GM12878 (cell line): ENCODE measurements around the gene DCAF7. TPM values are rescaled to one million over a fixed set of nuclear protein-coding genes. Genes with fewer than 3 reads are reported as not detected.

Source experiments
- BHLHE40 ChIP-seq, 2 experiments: fragments of 450-650 bp in 1 of 2; IDR thresholded peaks; 2 replicates each; pipeline ENCODE4 v1.6.1; 2011 to 2017; ENCODE audit warnings: low read depth in 2 of 2, borderline replicate concordance in 1 of 2, improper control_type of control experiment in 1 of 2, low read length in 1 of 2, mild to moderate bottlenecking in 1 of 2
- BMI1 ChIP-seq: fragments of 450-650 bp; IDR thresholded peaks from 2 replicates; pipeline ENCODE4 v1.6.1; 2016; ENCODE audit warnings: mild to moderate bottlenecking, moderate library complexity, borderline replicate concordance
- CBX3 ChIP-seq: fragments of 200-600 bp; sonication (generic); IDR thresholded peaks from 2 replicates; pipeline ENCODE4 v1.6.1; 2016; ENCODE audit warnings: low read depth, borderline replicate concordance
- EGR1 ChIP-seq, 2 experiments: IDR thresholded peaks; 1 replicate in 1 of 2; 2 replicates in 1 of 2; pipeline ENCODE4 v1.6.1; 2011 to 2012; ENCODE audit warnings: low read depth in 2 of 2, low read length in 2 of 2, borderline replicate concordance in 1 of 2, mild to moderate bottlenecking in 1 of 2, moderate library complexity in 1 of 2
- ELK1 ChIP-seq: IDR thresholded peaks from 2 replicates; pipeline ENCODE4 v1.6.1; 2012; ENCODE audit warnings: low read depth, low read length, improper control_type of control experiment
- ETV6 ChIP-seq, 2 experiments: fragments of 450-650 bp in 1 of 2; IDR thresholded peaks in 1 of 2; conservative IDR thresholded peaks in 1 of 2; 2 replicates each; pipeline ENCODE4 v1.6.1; 2014; ENCODE audit warnings: antibody characterized with exemption in 1 of 2, borderline replicate concordance in 1 of 2, low read depth in 1 of 2, mild to moderate bottlenecking in 1 of 2, moderate library complexity in 1 of 2
- GATAD2B ChIP-seq: fragments of 450-650 bp; conservative IDR thresholded peaks from 2 replicates; pipeline ENCODE4 v1.6.1; 2017; ENCODE audit warnings: low read depth, mild to moderate bottlenecking, moderate library complexity
- KDM1A ChIP-seq: fragments of 200-600 bp; sonication (generic); IDR thresholded peaks from 2 replicates; pipeline ENCODE4 v1.6.1; 2016; ENCODE audit warnings: borderline replicate concordance
- NKRF ChIP-seq: fragments of 450-650 bp; conservative IDR thresholded peaks from 2 replicates; pipeline ENCODE4 v1.6.1; 2017; ENCODE audit warnings: mild to moderate bottlenecking, moderate library complexity
- NR2C1 ChIP-seq: fragments of 450-650 bp; IDR thresholded peaks from 2 replicates; pipeline ENCODE4 v1.6.1; 2017; ENCODE audit warnings: antibody characterized with exemption, mild to moderate bottlenecking, moderate library complexity
- POLR2AphosphoS5 ChIP-seq: IDR thresholded peaks from 2 replicates; pipeline ENCODE4 v1.6.1; 2011; ENCODE audit warnings: mild to moderate bottlenecking, low read length, inconsistent platforms
- SIX5 ChIP-seq: IDR thresholded peaks from 2 replicates; pipeline ENCODE4 v1.6.1; 2011; ENCODE audit warnings: mild to moderate bottlenecking, low read depth, low read length, moderate library complexity; ENCODE audit not compliant: severe bottlenecking
- SMC3 ChIP-seq: IDR thresholded peaks from 2 replicates; pipeline ENCODE4 v1.6.1; 2011; ENCODE audit warnings: low read length, improper control_type of control experiment, borderline replicate concordance
- STAT1 ChIP-seq: fragments of 450-650 bp; conservative IDR thresholded peaks from 2 replicates; pipeline ENCODE4 v1.6.1; 2014; ENCODE audit warnings: antibody characterized with exemption, mild to moderate bottlenecking
- TARDBP ChIP-seq: IDR thresholded peaks from 2 replicates; pipeline ENCODE4 v1.6.1; 2016; ENCODE audit warnings: borderline replicate concordance
- TCF7 ChIP-seq: IDR thresholded peaks from 2 replicates; pipeline ENCODE4 v1.6.1; 2014; ENCODE audit warnings: antibody characterized with exemption, borderline replicate concordance
- USF1 ChIP-seq: IDR thresholded peaks from 2 replicates; pipeline ENCODE4 v1.6.1; 2011; ENCODE audit warnings: borderline replicate concordance, low read depth, mild to moderate bottlenecking, moderate library complexity, mixed read lengths, low read length; ENCODE audit not compliant: insufficient read depth; ENCODE audit errors: extremely low read length
- polyA plus RNA-seq, 11 experiments: library from polyadenylated mRNA; depleted of rRNA in 4 of 11; unstranded in 6 of 11; stranded (reverse) in 5 of 11; fragments of >200 nt; fragmentation: Nextera tagmentation in 4 of 11; fragmentation: Illumina TruSeq in 1 of 11; extraction: Ambion mirVana in 4 of 11; extraction: Trizol in 1 of 11; gene quantifications; 1 replicate in 1 of 11; 2 replicates in 10 of 11; pipeline versions ENCODE4 v1.2.1 to v1.2.3, GENCODE V29; 2011 to 2016; ENCODE audit warnings: inconsistent platforms in 2 of 11, missing spikeins in 2 of 11, low read depth in 1 of 11
- total RNA-seq, 4 experiments: library from RNA; depleted of rRNA in 3 of 4; stranded (reverse); fragments of >200 nt in 3 of 4; fragmentation: Illumina TruSeq in 1 of 4; extraction: Trizol in 1 of 4; gene quantifications; 2 replicates each; pipeline versions ENCODE4 v1.2.1 to v1.2.3, GENCODE V29; 2013 to 2021
- TF ChIP-seq, protein P1 (sequence below): fragments of 450-650 bp; IDR thresholded peaks from 2 replicates; pipeline ENCODE4 v1.6.1; 2017; ENCODE audit warnings: mild to moderate bottlenecking
- TF ChIP-seq, protein P2 (sequence below): IDR thresholded peaks from 2 replicates; pipeline ENCODE4 v1.6.1; 2012; ENCODE audit warnings: low read length, inconsistent platforms

DCAF7 gene
- total and polyA plus RNA-seq, 10 of the 15 experiments (the other 5 are each of a cell fraction or from before 2014, with no cell fraction given): 27.0 to 103 (median 54.5) TPM

GRCh38 chr17:63549946-63550816 is at the start of gene DCAF7 (continued):
- TF ChIP-seq, protein P1, sequence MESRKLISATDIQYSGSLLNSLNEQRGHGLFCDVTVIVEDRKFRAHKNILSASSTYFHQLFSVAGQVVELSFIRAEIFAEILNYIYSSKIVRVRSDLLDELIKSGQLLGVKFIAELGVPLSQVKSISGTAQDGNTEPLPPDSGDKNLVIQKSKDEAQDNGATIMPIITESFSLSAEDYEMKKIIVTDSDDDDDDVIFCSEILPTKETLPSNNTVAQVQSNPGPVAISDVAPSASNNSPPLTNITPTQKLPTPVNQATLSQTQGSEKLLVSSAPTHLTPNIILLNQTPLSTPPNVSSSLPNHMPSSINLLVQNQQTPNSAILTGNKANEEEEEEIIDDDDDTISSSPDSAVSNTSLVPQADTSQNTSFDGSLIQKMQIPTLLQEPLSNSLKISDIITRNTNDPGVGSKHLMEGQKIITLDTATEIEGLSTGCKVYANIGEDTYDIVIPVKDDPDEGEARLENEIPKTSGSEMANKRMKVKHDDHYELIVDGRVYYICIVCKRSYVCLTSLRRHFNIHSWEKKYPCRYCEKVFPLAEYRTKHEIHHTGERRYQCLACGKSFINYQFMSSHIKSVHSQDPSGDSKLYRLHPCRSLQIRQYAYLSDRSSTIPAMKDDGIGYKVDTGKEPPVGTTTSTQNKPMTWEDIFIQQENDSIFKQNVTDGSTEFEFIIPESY: no peak
- no peak for TF ChIP-seq KDM1A
- TF ChIP-seq POLR2AphosphoS5: peak; percentile 91
- TF ChIP-seq STAT1: no peak
- TF ChIP-seq CBX3: no peak
- TF ChIP-seq NR2C1: 0 out of 2 replicates have a peak, but pooled peaks have one; percentile 9
- TF ChIP-seq NKRF: peak; percentile 79
- no peak; the same call in 1 of the 2 replicates for TF ChIP-seq TARDBP
- TF ChIP-seq BMI1: no peak
- peak; percentile 58; the same call in 1 of the 2 replicates for TF ChIP-seq GATAD2B
- no peak for TF ChIP-seq TCF7
- peak; percentile 78 to 87; a peak in 3 of 4 replicates for TF ChIP-seq BHLHE40 (IDR thresholded peaks at IDR 0.05; ENCODE audit: borderline replicate concordance in 1 of 2, low read depth in 2 of 2, low read length in 1 of 2)
- peak; percentile 45 to 99 for TF ChIP-seq EGR1 (IDR thresholded peaks at IDR 0.05; ENCODE audit: borderline replicate concordance in 1 of 2, low read depth in 2 of 2, low read length in 2 of 2)
- TF ChIP-seq, protein P2, sequence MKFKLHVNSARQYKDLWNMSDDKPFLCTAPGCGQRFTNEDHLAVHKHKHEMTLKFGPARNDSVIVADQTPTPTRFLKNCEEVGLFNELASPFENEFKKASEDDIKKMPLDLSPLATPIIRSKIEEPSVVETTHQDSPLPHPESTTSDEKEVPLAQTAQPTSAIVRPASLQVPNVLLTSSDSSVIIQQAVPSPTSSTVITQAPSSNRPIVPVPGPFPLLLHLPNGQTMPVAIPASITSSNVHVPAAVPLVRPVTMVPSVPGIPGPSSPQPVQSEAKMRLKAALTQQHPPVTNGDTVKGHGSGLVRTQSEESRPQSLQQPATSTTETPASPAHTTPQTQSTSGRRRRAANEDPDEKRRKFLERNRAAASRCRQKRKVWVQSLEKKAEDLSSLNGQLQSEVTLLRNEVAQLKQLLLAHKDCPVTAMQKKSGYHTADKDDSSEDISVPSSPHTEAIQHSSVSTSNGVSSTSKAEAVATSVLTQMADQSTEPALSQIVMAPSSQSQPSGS: no peak
- no peak for TF ChIP-seq ETV6 (conservative IDR thresholded peaks at IDR 0.05 in 1 of 2, IDR thresholded peaks at IDR 0.05 in 1 of 2; ENCODE audit: borderline replicate concordance in 1 of 2, low read depth in 1 of 2)
- no peak for TF ChIP-seq USF1
- 0 out of 2 replicates have a peak, but pooled peaks have one; percentile 25 for TF ChIP-seq ELK1
- no peak for TF ChIP-seq SIX5
- TF ChIP-seq SMC3: no peak
